Ectodermal cell (in vitro differentiated cells): ENCODE data around the gene TRIM32.

ENCODE experiments used
- H3K27ac ChIP-seq: 2 replicates; pipeline ENCODE4 v1.7.0; 2013; ENCODE audit warnings: mild to moderate bottlenecking, low read depth, low read length; ENCODE audit not compliant: insufficient read depth, poor library complexity, severe bottlenecking
- H3K27me3 ChIP-seq: 2 replicates; pipeline ENCODE4 v1.7.0; 2013; ENCODE audit warnings: mild to moderate bottlenecking, low read length; ENCODE audit not compliant: insufficient read depth, control insufficient read depth, poor library complexity, severe bottlenecking
- H3K36me3 ChIP-seq: one replicate; pipeline ENCODE4 v1.7.0; 2013; ENCODE audit warnings: low read length; ENCODE audit not compliant: control insufficient read depth, insufficient read depth
- H3K4me1 ChIP-seq: one replicate; pipeline ENCODE4 v1.7.0; 2013; ENCODE audit warnings: low read length; ENCODE audit not compliant: control insufficient read depth, insufficient read depth
- H3K4me3 ChIP-seq: 2 replicates; pipeline ENCODE4 v1.7.0; 2013; ENCODE audit warnings: low read depth, low read length, control low read depth; ENCODE audit not compliant: insufficient read depth
- H3K9me3 ChIP-seq: 2 replicates; pipeline ENCODE4 v1.7.0; 2013; ENCODE audit warnings: mild to moderate bottlenecking, low read length, moderate library complexity; ENCODE audit not compliant: control insufficient read depth
- WGBS, 2 experiments: methylation state at CpG; one replicate each; pipeline ENCODE4 v1.1.7; 2013; ENCODE audit warnings: missing lambda C conversion rate in 2 of 2; 5-methylcytosine and 5-hydroxymethylcytosine counted together

TRIM32 gene

DNA sequence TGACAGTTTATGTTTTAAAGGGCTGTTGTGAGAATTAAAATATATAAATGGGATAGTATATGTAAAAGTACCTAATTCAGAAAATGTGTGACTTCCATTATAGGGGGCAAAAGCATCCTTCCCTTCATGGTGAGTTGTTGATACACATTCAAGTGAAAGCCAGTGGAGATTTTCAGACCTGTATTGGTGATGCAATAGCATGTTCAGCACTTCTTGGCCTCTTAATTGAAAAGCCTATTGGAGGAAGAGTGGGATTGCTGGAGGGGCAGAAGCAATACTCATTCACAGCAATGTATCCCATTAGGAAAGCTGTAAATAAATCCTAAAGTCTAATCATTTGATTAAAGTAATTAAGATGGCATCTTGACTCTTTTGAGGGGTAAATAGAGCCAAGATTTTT is 17.4 kb downstream of the TRIM32 start:
- H3K36me3 ChIP-seq: peaks cover 9% of the 10 kb centered on the region
- no peak overlapping the region for H3K4me3 ChIP-seq
- no peaks in the 10 kb centered on the region for H3K27me3 ChIP-seq
- no peaks in the 10 kb centered on the region for H3K9me3 ChIP-seq
- H3K4me1 ChIP-seq: no peaks in the 10 kb centered on the region
- no peak overlapping the region for H3K27ac ChIP-seq

DNA sequence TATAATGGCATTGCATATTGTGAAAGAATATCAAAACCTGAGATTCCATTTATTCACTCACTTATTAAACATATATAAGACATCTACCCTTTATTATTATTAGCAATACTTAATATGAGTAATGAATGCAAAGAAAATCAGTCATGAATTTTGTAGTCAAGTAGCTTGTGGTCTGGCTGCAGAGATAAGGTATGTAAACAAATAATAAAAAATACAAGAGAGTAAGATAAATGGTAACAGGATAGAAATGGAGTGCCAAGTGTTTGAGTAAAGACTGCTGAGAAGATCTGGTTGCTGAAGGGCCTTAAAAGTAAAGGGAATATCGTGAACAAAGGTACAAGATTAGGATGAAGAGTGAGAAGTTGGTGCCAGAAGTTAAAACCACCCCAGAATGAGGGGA is 18.4 kb downstream of the TRIM32 start:
- Histone ChIP-seq H3K4me3 (no peak overlapping the region), H3K27me3 (no peaks in the 10 kb centered on the region), H3K27ac (no peak overlapping the region), H3K9me3 (no peaks in the 10 kb centered on the region), H3K4me1 (no peaks in the 10 kb centered on the region), H3K36me3 (peaks cover 4% of the 10 kb centered on the region)
- 90 to 91% methylated on average over 1 of the region's 1 CpG for WGBS, 2 experiments

DNA sequence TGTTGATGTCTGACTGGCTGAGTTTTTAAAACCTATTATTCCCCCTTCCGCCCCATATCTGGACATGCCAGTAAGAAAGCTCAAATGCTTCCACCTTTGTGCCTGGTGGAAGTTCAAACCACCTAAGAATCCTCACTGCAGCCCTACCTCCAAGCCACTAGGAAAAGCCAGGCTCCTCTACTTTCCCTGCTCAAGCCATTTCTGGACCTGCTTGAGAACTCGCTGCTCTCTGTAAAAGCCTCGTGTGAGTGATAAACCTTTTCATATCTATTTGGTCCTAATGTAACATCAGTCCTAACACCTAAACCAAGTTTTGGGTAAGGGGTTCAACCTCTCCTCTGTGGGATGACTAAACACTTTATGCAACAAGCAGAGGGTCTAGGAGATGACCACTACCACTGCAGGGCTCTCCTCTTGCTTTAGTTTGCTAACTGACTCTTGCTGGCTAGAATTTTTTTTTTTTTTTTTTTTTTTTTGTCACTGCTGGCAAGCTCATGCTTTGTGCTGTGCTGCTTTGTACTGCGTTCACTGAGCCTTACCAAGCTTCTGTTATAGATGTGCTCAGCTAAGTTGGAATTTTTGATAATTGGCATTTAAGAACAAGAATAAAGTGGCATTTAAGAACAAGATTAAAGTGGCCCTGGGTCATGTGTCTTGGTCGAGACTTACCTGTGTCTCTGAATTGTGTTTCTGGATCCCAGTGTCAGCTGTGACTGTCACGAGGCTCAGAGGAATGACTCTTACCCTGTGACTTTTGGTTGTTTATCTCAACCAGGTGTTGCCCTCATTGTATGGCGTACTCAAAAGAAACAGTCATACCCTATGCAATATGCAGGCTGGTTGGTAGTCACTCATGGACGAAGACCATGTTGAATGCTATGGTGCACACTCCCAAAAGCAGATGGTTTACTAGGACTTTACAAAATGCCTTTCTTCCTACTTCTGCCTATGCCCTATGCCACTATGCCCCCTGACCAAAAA is 19.5 kb downstream of the TRIM32 start:
- H3K9me3 ChIP-seq: no peaks in the 10 kb centered on the region
- H3K36me3 ChIP-seq: no peaks in the 10 kb centered on the region
- WGBS, 2 experiments: 92 to 95% methylated on average over 8 of the region's 8 CpGs
- no peaks in the 10 kb centered on the region for H3K4me1 ChIP-seq
- H3K27ac ChIP-seq: no peak overlapping the region
- H3K4me3 ChIP-seq: no peak overlapping the region
- H3K27me3 ChIP-seq: no peaks in the 10 kb centered on the region

- no peaks in the 10 kb centered on the region for H3K36me3 ChIP-seq
- 94 to 100% methylated on average over 3 of the region's 3 CpGs for WGBS, 2 experiments
- no peaks in the 10 kb centered on the region for H3K4me1 ChIP-seq
- H3K9me3 ChIP-seq: no peaks in the 10 kb centered on the region
- no peak overlapping the region for H3K4me3 ChIP-seq
- H3K27ac ChIP-seq: no peak overlapping the region
- H3K27me3 ChIP-seq: no peaks in the 10 kb centered on the region
Observed at GRCh38 chr9:116712781-116713180, 25.7 kb downstream of the TRIM32 start.

GRCh38 chr9:116713271-116713670 is 26.2 kb downstream of the TRIM32 start:
- WGBS, 2 experiments: 63 to 70% methylated on average over 3 to 4 of the region's 4 CpGs
- no peaks in the 10 kb centered on the region for H3K4me1 ChIP-seq
- no peaks in the 10 kb centered on the region for H3K27me3 ChIP-seq
- H3K36me3 ChIP-seq: no peaks in the 10 kb centered on the region
- H3K4me3 ChIP-seq: no peak overlapping the region
- H3K27ac ChIP-seq: no peak overlapping the region
- no peaks in the 10 kb centered on the region for H3K9me3 ChIP-seq

DNA sequence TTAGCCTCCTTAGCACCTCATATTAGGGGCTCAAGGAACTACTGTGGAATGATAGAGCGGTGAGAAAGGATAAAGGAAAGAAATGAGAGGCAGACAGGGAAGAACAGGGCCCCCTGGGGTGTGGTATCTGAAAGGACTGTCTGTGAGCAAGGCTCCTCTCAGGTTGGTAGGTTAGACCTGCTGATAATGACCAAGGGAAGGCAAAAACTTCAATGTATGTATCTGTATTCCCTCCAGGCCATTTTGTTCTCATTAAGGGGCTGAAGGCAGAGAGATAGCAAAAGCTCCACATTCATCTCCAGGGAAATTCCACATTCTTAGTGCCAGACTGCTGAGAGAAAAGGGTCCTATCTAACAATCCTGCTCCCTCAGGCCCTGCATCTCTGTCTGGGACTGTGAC is 28.6 kb downstream of the TRIM32 start:
- no peak overlapping the region for H3K27ac ChIP-seq

GRCh38 chr9:116716438-116716837 is 29.3 kb downstream of the TRIM32 start:
- Histone ChIP-seq H3K27me3 (no peaks in the 10 kb centered on the region), H3K27ac (no peak overlapping the region), H3K9me3 (no peaks in the 10 kb centered on the region), H3K4me3 (no peak overlapping the region), H3K4me1 (no peaks in the 10 kb centered on the region), H3K36me3 (no peaks in the 10 kb centered on the region)

More for the DNA sequence above, 28.6 kb downstream of the TRIM32 start:
- Histone ChIP-seq H3K9me3 (no peaks in the 10 kb centered on the region), H3K4me1 (no peaks in the 10 kb centered on the region), H3K27me3 (no peaks in the 10 kb centered on the region), H3K4me3 (no peak overlapping the region), H3K36me3 (no peaks in the 10 kb centered on the region)
- WGBS, 2 experiments: 67 to 84% methylated on average over 1 of the region's 1 CpG

DNA sequence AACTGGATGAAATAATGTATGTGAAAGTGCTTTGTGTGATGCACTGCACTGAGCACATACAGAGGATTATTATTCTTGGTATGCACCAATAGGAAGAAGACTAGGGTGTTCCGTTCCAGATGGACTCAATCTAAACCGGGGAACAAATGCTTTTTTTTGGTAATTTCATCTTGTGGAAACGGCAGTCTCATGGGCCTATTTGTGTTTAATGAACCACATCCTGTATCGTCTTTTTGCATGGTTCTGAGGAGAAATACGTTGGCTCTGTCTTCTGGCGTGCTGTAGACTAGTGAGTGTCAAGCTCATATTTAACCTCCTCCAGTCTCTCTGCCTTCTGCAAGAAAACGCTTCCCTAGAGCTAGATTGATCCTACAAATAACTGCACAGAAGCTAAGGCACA is 30.0 kb downstream of the TRIM32 start:
- Histone ChIP-seq H3K27ac (no peak overlapping the region), H3K27me3 (no peaks in the 10 kb centered on the region), H3K4me1 (no peaks in the 10 kb centered on the region), H3K36me3 (no peaks in the 10 kb centered on the region), H3K4me3 (no peak overlapping the region), H3K9me3 (no peaks in the 10 kb centered on the region)
- 81% methylated on average over 7 of the region's 7 CpGs for WGBS, 2 experiments

GRCh38 chr9:116718111-116718510 is 31.0 kb downstream of the TRIM32 start:
- Histone ChIP-seq H3K27me3 (no peaks in the 10 kb centered on the region), H3K4me3 (no peak overlapping the region), H3K27ac (no peak overlapping the region), H3K36me3 (no peaks in the 10 kb centered on the region), H3K9me3 (no peaks in the 10 kb centered on the region), H3K4me1 (no peaks in the 10 kb centered on the region)
- 89 to 91% methylated on average over 4 of the region's 4 CpGs for WGBS, 2 experiments

- Histone ChIP-seq H3K27me3 (no peaks in the 10 kb centered on the region), H3K4me1 (no peaks in the 10 kb centered on the region), H3K4me3 (no peak overlapping the region), H3K36me3 (no peaks in the 10 kb centered on the region), H3K27ac (no peak overlapping the region), H3K9me3 (no peaks in the 10 kb centered on the region)
- 33 to 35% methylated on average over 2 of the region's 2 CpGs for WGBS, 2 experiments
Observed at GRCh38 chr9:116720111-116720510, 33.0 kb downstream of the TRIM32 start.
